ENCODE results near the gene SPATA24.
"Not testable (repeated sequence)": the region's sequence is repeated elsewhere in the genome, so short reads cannot be mapped to it uniquely, and the experiment has no call there.

SPATA24 gene

GRCh38 chr5:139387611-139388197, 16.2 kb downstream of the SPATA24 start (continued):
- TF ChIP-seq POU6F1 (CRISPR knock-in tag; IDR thresholded peaks at IDR 0.05; ENCODE audit: borderline replicate concordance, low read depth) (no peak), CSRNP3 (CRISPR knock-in tag; IDR thresholded peaks at IDR 0.05) (no peak), BACH2 (CRISPR knock-in tag; IDR thresholded peaks at IDR 0.05; ENCODE audit: borderline replicate concordance) (no peak), ESRRG (CRISPR knock-in tag; IDR thresholded peaks at IDR 0.05) (no peak), ARNTL (CRISPR knock-in tag; IDR thresholded peaks at IDR 0.05; ENCODE audit: borderline replicate concordance, low read depth) (no peak), ZNF8 (CRISPR knock-in tag; IDR thresholded peaks at IDR 0.05) (no peak), ZFP3 (CRISPR knock-in tag; IDR thresholded peaks at IDR 0.05) (no peak)

- ATAC-seq, result not testable (repeated sequence)
Measured at GRCh38 chr5:139386956-139387355, 16.9 kb downstream of the SPATA24 start.

GRCh38 chr5:139386050-139386438, 17.8 kb downstream of the SPATA24 start:
- TF ChIP-seq BACH2 (CRISPR knock-in tag; IDR thresholded peaks at IDR 0.05; ENCODE audit: borderline replicate concordance) (no peak), CSDC2 (CRISPR knock-in tag; IDR thresholded peaks at IDR 0.05) (no peak), ZC3H10 (CRISPR knock-in tag; IDR thresholded peaks at IDR 0.05) (no peak), POU6F1 (CRISPR knock-in tag; IDR thresholded peaks at IDR 0.05; ENCODE audit: borderline replicate concordance, low read depth) (no peak), ZNF70 (CRISPR knock-in tag; IDR thresholded peaks at IDR 0.05) (no peak), ZFP30 (CRISPR knock-in tag; IDR thresholded peaks at IDR 0.05) (no peak), ZNF565 (CRISPR knock-in tag; conservative IDR thresholded peaks at IDR 0.05; ENCODE audit: low read depth) (no peak), TSHZ2 (CRISPR knock-in tag; IDR thresholded peaks at IDR 0.05) (no peak)
- no peak for ATAC-seq

- TF ChIP-seq TSHZ2 (CRISPR knock-in tag; IDR thresholded peaks at IDR 0.05) (no peak), CSRNP3 (CRISPR knock-in tag; IDR thresholded peaks at IDR 0.05) (no peak), ZFP3 (CRISPR knock-in tag; IDR thresholded peaks at IDR 0.05) (no peak), ESRRG (CRISPR knock-in tag; IDR thresholded peaks at IDR 0.05) (no peak), PATZ1 (CRISPR knock-in tag; IDR thresholded peaks at IDR 0.05; ENCODE audit: borderline replicate concordance) (no peak), ZNF70 (CRISPR knock-in tag; IDR thresholded peaks at IDR 0.05) (no peak), TOX (CRISPR knock-in tag; IDR thresholded peaks at IDR 0.05; ENCODE audit: borderline replicate concordance) (no peak)
- ATAC-seq, result no peak
Measured at GRCh38 chr5:139385061-139386049, 18.5 kb downstream of the SPATA24 start.

All from SK-N-SH treated with all-trans-retinoic acid at 6 μM for 48 hours (cell line).